ENCODE results near the gene SLC25A21.
"Not testable (repeated sequence)": the region's sequence is repeated elsewhere in the genome, so short reads cannot be mapped to it uniquely, and the experiment has no call there.

SLC25A21 gene

GRCh38 chr14:37172024-37172869, at the start of gene SLC25A21:
SLC25A21 (minus strand) TSS chr14:37172606.
- DNase-seq: no peak

- no peak for DNase-seq
Measured at GRCh38 chr14:37221073-37221472, 48.7 kb upstream of the SLC25A21 start.

- DNase-seq: no peak
Measured at GRCh38 chr14:37215345-37215744, 42.9 kb upstream of the SLC25A21 start.

- DNase-seq: no peak
Measured at GRCh38 chr14:37213016-37213415, 40.6 kb upstream of the SLC25A21 start.

- DNase-seq: no peak
Measured at GRCh38 chr14:37210448-37210847, 38.0 kb upstream of the SLC25A21 start.

GRCh38 chr14:37209617-37210016, 37.2 kb upstream of the SLC25A21 start:
- DNase-seq: not testable (repeated sequence)

GRCh38 chr14:37205623-37206605, 33.5 kb upstream of the SLC25A21 start:
- DNase-seq: not testable (repeated sequence)

- DNase-seq: no peak
Measured at GRCh38 chr14:37203423-37203822, 31.0 kb upstream of the SLC25A21 start.

- no peak for DNase-seq
Measured at GRCh38 chr14:37202812-37203211, 30.4 kb upstream of the SLC25A21 start.

- no peak for DNase-seq
Measured at GRCh38 chr14:37202265-37202664, 29.9 kb upstream of the SLC25A21 start.

GRCh38 chr14:37201724-37202123, 29.3 kb upstream of the SLC25A21 start:
- no peak for DNase-seq

GRCh38 chr14:37198907-37199306, 26.5 kb upstream of the SLC25A21 start:
- no peak for DNase-seq

- DNase-seq: no peak
Measured at GRCh38 chr14:37198273-37198598, 25.8 kb upstream of the SLC25A21 start.

- DNase-seq: peak; percentile 65
Measured at GRCh38 chr14:37197421-37198272, 25.2 kb upstream of the SLC25A21 start, which contains the start of gene MIPOL1. MIPOL1 (plus strand) TSS chr14:37197937; CDS start chr14:37247889, 49,952 bp downstream.

GRCh38 chr14:37196604-37197420, 24.4 kb upstream of the SLC25A21 start:
- DNase-seq: no peak

- DNase-seq: no peak
Measured at GRCh38 chr14:37195327-37195726, 22.9 kb upstream of the SLC25A21 start.

GRCh38 chr14:37194698-37195097, 22.3 kb upstream of the SLC25A21 start:
- DNase-seq: no peak

- DNase-seq: not testable (repeated sequence)
Measured at GRCh38 chr14:37189733-37190132, 17.3 kb upstream of the SLC25A21 start.

GRCh38 chr14:37187840-37188577, 15.6 kb upstream of the SLC25A21 start:
- DNase-seq: not testable (repeated sequence)

GRCh38 chr14:37187294-37187693, 14.9 kb upstream of the SLC25A21 start:
- no peak for DNase-seq

GRCh38 chr14:37186865-37187264, 14.5 kb upstream of the SLC25A21 start:
- DNase-seq: no peak
